Esophagus muscularis mucosa (tissue), 4 donors: Measurements from ENCODE around the gene GAS2.

Experiments used
- CTCF ChIP-seq, 3 experiments: fragments of 200-600 bp in 2 of 3; fragments of 450-650 bp in 1 of 3; sonication (generic) in 2 of 3; IDR thresholded peaks; one replicate each; pipeline ENCODE4 v1.5.1; 2017 to 2019; ENCODE audit warnings: antibody characterized with exemption in 3 of 3, mild to moderate bottlenecking in 2 of 3, moderate library complexity in 1 of 3
- EP300 ChIP-seq: sonication (generic); formaldehyde crosslinking; IDR thresholded peaks from one replicate; pipeline ENCODE4 v1.6.1; 2017; ENCODE audit warnings: antibody characterized with exemption
- POLR2A ChIP-seq: fragments of 450-650 bp; IDR thresholded peaks from one replicate; pipeline ENCODE4 v1.6.1; 2017; ENCODE audit warnings: antibody characterized with exemption, moderate library complexity, mild to moderate bottlenecking, low read depth
- POLR2AphosphoS5 ChIP-seq, 2 donors: sonication (generic); formaldehyde crosslinking; IDR thresholded peaks; one replicate each; pipeline ENCODE4 v1.6.1; 2017; ENCODE audit warnings: antibody characterized with exemption in 2 of 2

- no peak for TF ChIP-seq POLR2AphosphoS5 (IDR thresholded peaks at IDR 0.05)
- no peak for TF ChIP-seq CTCF (IDR thresholded peaks at IDR 0.05)
- TF ChIP-seq POLR2A: no peak
- no peak for TF ChIP-seq EP300
Observed at GRCh38 chr11:22681281-22681812, 14.9 kb downstream of the GAS2 start.
